WTC11 (cell line): ENCODE measurements around the gene LAMC1.

Experiments
- AFF4 ChIP-seq: sonication (generic); formaldehyde crosslinking; IDR thresholded peaks from 2 replicates; pipeline ENCODE4 v1.8.1; 2023; ENCODE audit warnings: mild to moderate bottlenecking, missing genetic modification reagents, borderline replicate concordance
- CREB1 ChIP-seq: sonication (generic); formaldehyde crosslinking; IDR thresholded peaks from 2 replicates; pipeline ENCODE4 v1.8.0; 2023; ENCODE audit warnings: mild to moderate bottlenecking, missing genetic modification reagents
- CTCF ChIP-seq: fragments of 200-600 bp; IDR thresholded peaks from 2 replicates; pipeline ENCODE4 v1.8.0; 2022; ENCODE audit warnings: antibody characterized with exemption
- E2F5 ChIP-seq: sonication (generic); formaldehyde crosslinking; IDR thresholded peaks from 2 replicates; pipeline ENCODE4 v1.8.1; 2022; ENCODE audit warnings: mild to moderate bottlenecking, moderate library complexity, missing genetic modification reagents
- FOXK1 ChIP-seq: sonication (generic); formaldehyde crosslinking; IDR thresholded peaks from 2 replicates; pipeline ENCODE4 v1.8.0; 2022; ENCODE audit warnings: mild to moderate bottlenecking, moderate library complexity, missing genetic modification reagents
- FOXP4 ChIP-seq: sonication (generic); formaldehyde crosslinking; IDR thresholded peaks from 2 replicates; pipeline ENCODE4 v1.8.0; 2022; ENCODE audit warnings: mild to moderate bottlenecking, missing genetic modification reagents
- NR3C1 ChIP-seq: sonication (generic); formaldehyde crosslinking; conservative IDR thresholded peaks from 2 replicates; pipeline ENCODE4 v1.8.1; 2023; ENCODE audit warnings: low read depth, mild to moderate bottlenecking, missing genetic modification reagents
- SP1 ChIP-seq: sonication (generic); formaldehyde crosslinking; conservative IDR thresholded peaks from 2 replicates; pipeline ENCODE4 v1.8.1; 2022; ENCODE audit warnings: missing genetic modification reagents
- USF2 ChIP-seq: sonication (generic); formaldehyde crosslinking; IDR thresholded peaks from 2 replicates; pipeline ENCODE4 v1.8.1; 2023; ENCODE audit warnings: mild to moderate bottlenecking, missing genetic modification reagents, moderate library complexity

- TF ChIP-seq E2F5 (CRISPR knock-in tag) (no peak), CTCF (no peak), FOXK1 (CRISPR knock-in tag) (no peak), CREB1 (CRISPR knock-in tag) (no peak), NR3C1 (no peak), AFF4 (CRISPR knock-in tag) (no peak), FOXP4 (CRISPR knock-in tag) (no peak), SP1 (no peak), USF2 (no peak)
These were observed 140.1 kb downstream of the LAMC1 start for GRCh38 chr1:183163316-183163715.
